Measurements from ENCODE around the gene YIPF3.

DNA sequence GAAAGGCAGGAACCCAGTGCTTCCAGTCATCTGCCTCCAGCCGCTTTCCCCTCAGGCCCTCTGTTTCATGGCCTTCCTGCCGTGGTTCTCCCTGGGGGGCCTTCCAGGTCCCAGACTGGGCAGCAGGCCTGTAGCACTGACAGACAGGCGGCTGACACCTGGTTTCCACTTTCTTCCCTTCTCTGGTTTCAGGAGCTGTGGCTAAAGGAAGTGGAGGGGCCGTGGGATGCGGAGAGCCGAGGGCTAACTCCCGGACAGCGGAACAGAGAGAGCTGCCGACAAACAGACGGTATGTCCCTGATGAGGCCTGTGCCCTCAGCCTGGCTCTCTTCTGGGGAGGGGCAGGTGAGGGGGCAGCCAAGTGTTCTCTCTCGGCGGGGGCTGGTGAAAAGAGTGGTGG, 19.0 kb downstream of the YIPF3 start:
- TF ChIP-seq, protein P1, sequence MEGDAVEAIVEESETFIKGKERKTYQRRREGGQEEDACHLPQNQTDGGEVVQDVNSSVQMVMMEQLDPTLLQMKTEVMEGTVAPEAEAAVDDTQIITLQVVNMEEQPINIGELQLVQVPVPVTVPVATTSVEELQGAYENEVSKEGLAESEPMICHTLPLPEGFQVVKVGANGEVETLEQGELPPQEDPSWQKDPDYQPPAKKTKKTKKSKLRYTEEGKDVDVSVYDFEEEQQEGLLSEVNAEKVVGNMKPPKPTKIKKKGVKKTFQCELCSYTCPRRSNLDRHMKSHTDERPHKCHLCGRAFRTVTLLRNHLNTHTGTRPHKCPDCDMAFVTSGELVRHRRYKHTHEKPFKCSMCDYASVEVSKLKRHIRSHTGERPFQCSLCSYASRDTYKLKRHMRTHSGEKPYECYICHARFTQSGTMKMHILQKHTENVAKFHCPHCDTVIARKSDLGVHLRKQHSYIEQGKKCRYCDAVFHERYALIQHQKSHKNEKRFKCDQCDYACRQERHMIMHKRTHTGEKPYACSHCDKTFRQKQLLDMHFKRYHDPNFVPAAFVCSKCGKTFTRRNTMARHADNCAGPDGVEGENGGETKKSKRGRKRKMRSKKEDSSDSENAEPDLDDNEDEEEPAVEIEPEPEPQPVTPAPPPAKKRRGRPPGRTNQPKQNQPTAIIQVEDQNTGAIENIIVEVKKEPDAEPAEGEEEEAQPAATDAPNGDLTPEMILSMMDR (optimal IDR thresholded peaks at IDR 0.05 in 1 of 3, IDR thresholded peaks at IDR 0.05 in 1 of 3, conservative IDR thresholded peaks at IDR 0.05 in 1 of 3; ENCODE audit: extremely low read depth in 1 of 3, insufficient read depth in 2 of 3, low read length in 3 of 3) = no peak
- no peak for TF ChIP-seq EZH2 (IDR thresholded peaks at IDR 0.05; ENCODE audit: low read length)
